Hippocampal formation (tissue), 2 donors: Measurements from ENCODE around the gene WDR45B.

ENCODE experiments used
- DNase-seq, 2 donors: peaks; one replicate each; lab custom pipeline; 2025; lab: John Stamatoyannopoulos, UW

The WDR45B gene

GRCh38 chr17:82629748-82630147 lies 18.5 kb downstream of the WDR45B start:
- no peak for DNase-seq

GRCh38 chr17:82627405-82627804 lies 20.8 kb downstream of the WDR45B start:
- no peak for DNase-seq

- DNase-seq: no peak
These were observed 24.5 kb downstream of the WDR45B start for GRCh38 chr17:82623707-82624106.

- no peak for DNase-seq
These were observed 28.6 kb downstream of the WDR45B start for GRCh38 chr17:82619641-82620040.

- no peak for DNase-seq
These were observed 29.0 kb downstream of the WDR45B start for GRCh38 chr17:82619211-82619610.

- DNase-seq: no peak
These were observed 32.1 kb downstream of the WDR45B start for GRCh38 chr17:82616021-82616711.

GRCh38 chr17:82615084-82616020 lies 32.9 kb downstream of the WDR45B start:
- DNase-seq: no peak

- no peak for DNase-seq
These were observed 34.1 kb downstream of the WDR45B start for GRCh38 chr17:82614095-82614631.

- no peak for DNase-seq
These were observed 34.8 kb downstream of the WDR45B start for GRCh38 chr17:82613283-82614094.

- DNase-seq: no peak
These were observed 36.8 kb downstream of the WDR45B start for GRCh38 chr17:82611140-82612058.

GRCh38 chr17:82609655-82610054 lies 38.6 kb downstream of the WDR45B start:
- DNase-seq: no peak

- DNase-seq: peak; percentile 12 to 17
These were observed 39.4 kb downstream of the WDR45B start for GRCh38 chr17:82608816-82609215.

GRCh38 chr17:82605939-82606600 lies 42.2 kb downstream of the WDR45B start:
- DNase-seq: no peak

GRCh38 chr17:82604532-82604931 lies 43.7 kb downstream of the WDR45B start:
- DNase-seq: no peak

GRCh38 chr17:82603981-82604448 lies 44.2 kb downstream of the WDR45B start:
- DNase-seq: peak; percentile 46 to 47

GRCh38 chr17:82602986-82603710 lies 45.1 kb downstream of the WDR45B start:
- DNase-seq: no peak

GRCh38 chr17:82602487-82602886 lies 45.8 kb downstream of the WDR45B start:
- DNase-seq: no peak

GRCh38 chr17:82601447-82602000 lies 46.7 kb downstream of the WDR45B start:
- DNase-seq: no peak
